DND-41 (cell line): Measurements from ENCODE around the gene TLE4.

Source experiments
- EZH2 ChIP-seq: IDR thresholded peaks from 3 replicates; pipeline ENCODE4 v1.6.1; 2012; ENCODE audit warnings: borderline replicate concordance, low read depth, mild to moderate bottlenecking, moderate library complexity, low read length, inconsistent platforms; ENCODE audit not compliant: severe bottlenecking
- TF ChIP-seq, protein P1 (sequence below): IDR thresholded peaks from 2 replicates; pipeline ENCODE4 v1.5.1; 2012; ENCODE audit warnings: borderline replicate concordance, low read length, moderate library complexity, mild to moderate bottlenecking; ENCODE audit not compliant: poor library complexity, severe bottlenecking; ENCODE audit errors: extremely low read depth

DNA sequence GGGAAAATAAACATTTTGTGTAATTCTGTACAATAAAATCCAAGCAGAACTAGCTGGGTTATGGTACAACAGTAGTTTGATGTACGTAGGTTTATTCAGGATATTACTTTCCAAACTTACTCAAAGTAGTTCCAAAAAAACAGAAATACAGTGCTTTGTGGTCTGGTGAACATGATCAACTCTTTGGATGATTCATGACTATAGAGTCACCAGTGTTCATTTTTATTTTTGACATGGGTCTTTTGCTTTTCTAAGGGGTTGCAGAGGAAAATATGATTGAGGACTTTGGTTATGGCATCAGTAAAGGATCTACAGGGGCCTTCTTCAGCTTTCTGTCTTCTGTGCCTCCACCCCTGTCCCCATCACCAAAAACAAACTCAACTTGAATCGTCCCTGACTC, 127.2 kb downstream of the TLE4 start:
- TF ChIP-seq EZH2, result no peak
- TF ChIP-seq, protein P1, sequence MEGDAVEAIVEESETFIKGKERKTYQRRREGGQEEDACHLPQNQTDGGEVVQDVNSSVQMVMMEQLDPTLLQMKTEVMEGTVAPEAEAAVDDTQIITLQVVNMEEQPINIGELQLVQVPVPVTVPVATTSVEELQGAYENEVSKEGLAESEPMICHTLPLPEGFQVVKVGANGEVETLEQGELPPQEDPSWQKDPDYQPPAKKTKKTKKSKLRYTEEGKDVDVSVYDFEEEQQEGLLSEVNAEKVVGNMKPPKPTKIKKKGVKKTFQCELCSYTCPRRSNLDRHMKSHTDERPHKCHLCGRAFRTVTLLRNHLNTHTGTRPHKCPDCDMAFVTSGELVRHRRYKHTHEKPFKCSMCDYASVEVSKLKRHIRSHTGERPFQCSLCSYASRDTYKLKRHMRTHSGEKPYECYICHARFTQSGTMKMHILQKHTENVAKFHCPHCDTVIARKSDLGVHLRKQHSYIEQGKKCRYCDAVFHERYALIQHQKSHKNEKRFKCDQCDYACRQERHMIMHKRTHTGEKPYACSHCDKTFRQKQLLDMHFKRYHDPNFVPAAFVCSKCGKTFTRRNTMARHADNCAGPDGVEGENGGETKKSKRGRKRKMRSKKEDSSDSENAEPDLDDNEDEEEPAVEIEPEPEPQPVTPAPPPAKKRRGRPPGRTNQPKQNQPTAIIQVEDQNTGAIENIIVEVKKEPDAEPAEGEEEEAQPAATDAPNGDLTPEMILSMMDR, result no peak
